ENCODE results near the gene SPOUT1.
"Not testable (repeated sequence)": the region's sequence is repeated elsewhere in the genome, so short reads cannot be mapped to it uniquely, and the experiment has no call there.

SPOUT1 gene

DNA sequence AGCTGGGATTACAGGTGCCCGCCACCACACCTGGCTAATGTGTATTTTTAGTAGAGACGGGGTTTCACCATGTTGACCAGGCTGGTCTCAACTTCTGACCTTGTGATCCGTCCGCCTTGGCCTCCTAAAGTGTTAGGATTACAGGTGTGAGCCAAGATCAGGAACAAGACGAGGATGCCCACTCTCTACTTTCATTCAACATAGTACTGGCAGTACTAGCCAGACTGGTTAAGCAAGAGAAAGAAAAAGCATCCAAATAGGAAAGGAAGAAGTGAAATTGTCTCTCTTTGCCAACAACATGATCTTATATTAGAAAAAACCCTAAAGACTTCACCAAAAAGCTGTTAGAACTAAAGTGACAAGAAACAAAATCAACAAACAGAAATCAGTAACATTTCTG lies 18.7 kb downstream of the SPOUT1 start:
- no peak overlapping the region for H3K4me3 ChIP-seq (ENCODE audit: low read depth, low read length)

GRCh38 chr9:128809831-128810230 lies 19.8 kb downstream of the SPOUT1 start:
- no peak overlapping the region for H3K4me3 ChIP-seq (ENCODE audit: low read depth, low read length)

DNA sequence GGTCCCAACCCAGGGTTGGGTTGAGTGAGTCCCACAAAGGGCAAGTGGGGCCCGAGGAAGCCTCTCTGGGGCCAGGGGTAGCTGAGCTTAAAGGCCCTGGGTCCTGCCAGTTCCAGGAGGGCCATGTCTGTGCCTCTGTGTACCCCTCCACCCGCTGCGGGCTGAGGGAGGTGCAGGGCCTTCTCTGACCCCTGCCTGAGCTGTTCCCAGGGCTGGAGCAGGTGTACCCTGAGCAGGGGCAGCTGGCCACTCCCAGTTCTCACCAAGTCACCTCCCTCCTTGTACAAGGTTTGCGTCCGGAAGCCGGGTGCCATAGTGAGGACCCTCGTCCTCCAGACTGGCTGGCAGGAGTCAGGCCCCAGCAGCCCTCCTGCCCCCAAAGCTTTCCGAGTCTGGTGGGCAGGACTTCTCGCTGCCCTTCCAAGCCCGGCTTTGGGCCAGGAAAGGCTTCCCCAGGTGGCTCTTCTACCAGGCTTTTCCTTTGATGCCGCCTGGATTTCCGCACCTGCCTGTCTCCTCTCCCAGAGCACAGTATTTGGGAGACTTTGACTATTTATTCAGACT lies 20.5 kb downstream of the SPOUT1 start:
- H3K4me3 ChIP-seq (ENCODE audit: low read depth, low read length) = no peak overlapping the region

- H3K4me3 ChIP-seq (ENCODE audit: low read depth, low read length) = no peak overlapping the region
These were observed 21.1 kb downstream of the SPOUT1 start for GRCh38 chr9:128808543-128808942.

DNA sequence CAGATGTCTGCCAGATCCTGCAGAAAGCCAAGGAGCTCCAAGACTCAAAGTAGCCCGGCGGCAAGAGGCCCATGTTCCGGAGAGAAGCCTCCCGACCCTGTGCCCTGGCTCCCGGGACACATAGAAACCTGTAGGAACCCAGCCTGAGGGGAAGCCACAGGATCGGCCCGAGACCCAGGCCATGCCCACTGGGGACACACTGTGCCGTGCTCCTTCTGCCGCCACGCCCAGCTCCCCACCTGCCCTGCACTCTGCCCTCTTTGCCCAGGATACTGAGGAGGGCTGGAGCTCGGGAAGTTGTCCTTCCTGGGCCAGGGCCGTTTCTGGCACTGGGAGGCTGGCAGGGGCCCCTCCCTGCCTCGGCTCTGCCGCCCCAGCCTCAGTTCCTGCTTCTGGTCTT lies 21.8 kb downstream of the SPOUT1 start:
- H3K4me3 ChIP-seq (ENCODE audit: low read depth, low read length) = no peak overlapping the region

GRCh38 chr9:128805661-128806060 lies 23.9 kb downstream of the SPOUT1 start:
- H3K4me3 ChIP-seq (ENCODE audit: low read depth, low read length) = no peak overlapping the region

- H3K4me3 ChIP-seq (ENCODE audit: low read depth, low read length) = no peak overlapping the region
These were observed 27.1 kb downstream of the SPOUT1 start for GRCh38 chr9:128802482-128802881.

- H3K4me3 ChIP-seq (ENCODE audit: low read depth, low read length) = no peak overlapping the region
These were observed 29.5 kb downstream of the SPOUT1 start for GRCh38 chr9:128800061-128800460.

GRCh38 chr9:128798896-128799295 lies 30.7 kb downstream of the SPOUT1 start:
- no peak overlapping the region for H3K4me3 ChIP-seq (ENCODE audit: low read depth, low read length)

GRCh38 chr9:128794961-128795360 lies 34.6 kb downstream of the SPOUT1 start:
- H3K4me3 ChIP-seq (ENCODE audit: low read depth, low read length) = not testable (repeated sequence)

GRCh38 chr9:128792978-128793686 lies 36.5 kb downstream of the SPOUT1 start:
- no peak overlapping the region for H3K4me3 ChIP-seq (ENCODE audit: low read depth, low read length)

DNA sequence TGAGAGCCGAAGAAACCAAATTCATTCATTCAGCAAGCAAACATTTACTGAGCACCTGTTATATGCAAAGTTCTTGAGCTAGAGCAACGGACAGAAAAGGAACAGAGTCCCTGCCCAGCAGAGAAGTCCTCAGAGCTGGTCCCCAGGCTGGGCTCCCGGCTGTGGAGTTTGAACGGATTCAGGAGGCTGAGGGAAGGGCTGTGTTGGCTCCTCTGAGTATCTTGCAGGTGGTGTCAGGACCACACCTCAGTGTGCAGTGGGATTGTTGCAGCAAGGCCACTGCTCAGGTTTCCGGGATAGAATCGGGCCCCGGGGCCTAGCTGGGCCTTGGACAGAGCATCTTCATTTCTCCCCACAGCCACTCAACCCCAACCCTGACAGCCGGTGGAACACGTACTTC lies 37.5 kb downstream of the SPOUT1 start:
- H3K4me3 ChIP-seq (ENCODE audit: low read depth, low read length) = no peak overlapping the region

DNA sequence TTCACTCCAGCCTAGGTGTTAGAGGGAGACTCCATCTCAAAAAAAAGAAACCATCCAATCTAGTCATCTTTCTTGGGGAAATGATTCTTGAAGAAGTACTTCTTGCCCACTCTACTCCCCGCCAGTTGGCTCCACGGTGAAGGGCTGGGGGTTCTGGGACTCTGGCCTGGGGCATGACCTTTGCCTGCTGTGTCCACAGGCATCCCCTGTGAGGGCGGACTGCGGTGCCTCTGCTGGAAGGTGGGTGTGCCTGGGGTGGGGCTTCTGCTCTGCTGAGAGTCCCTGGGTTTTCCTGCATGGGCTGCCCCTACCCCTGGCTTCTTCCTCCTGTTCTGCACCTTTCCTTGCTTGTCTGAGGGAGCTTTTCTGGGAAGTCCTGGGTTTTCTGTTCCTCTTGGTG lies 39.1 kb downstream of the SPOUT1 start:
- H3K4me3 ChIP-seq (ENCODE audit: low read depth, low read length) = no peak overlapping the region

DNA sequence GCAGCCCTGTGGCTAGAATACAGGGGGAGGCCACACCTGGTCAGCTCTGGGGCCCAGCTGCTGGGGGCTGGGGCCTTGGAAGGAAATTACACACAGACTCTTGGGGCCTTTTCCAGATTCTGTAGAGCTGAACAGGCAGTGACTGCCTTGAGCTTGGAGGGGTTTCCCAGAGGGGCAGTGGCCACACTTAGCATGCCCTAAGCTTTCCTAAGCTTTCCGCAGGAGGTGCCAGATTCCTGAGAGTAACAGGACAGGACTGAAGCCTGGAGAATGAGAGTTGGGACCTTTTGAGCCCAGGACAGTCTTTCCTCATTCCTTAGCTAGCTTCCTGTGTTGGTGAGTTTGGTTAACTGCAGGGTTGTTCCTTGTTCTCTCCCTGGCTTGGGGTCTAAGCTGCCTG lies 41.1 kb downstream of the SPOUT1 start:
- H3K4me3 ChIP-seq (ENCODE audit: low read depth, low read length) = no peak overlapping the region

- peak overlapping the region; percentile 82 for H3K4me3 ChIP-seq (ENCODE audit: low read depth, low read length)
These were observed 41.9 kb downstream of the SPOUT1 start for GRCh38 chr9:128787659-128788058.

DNA sequence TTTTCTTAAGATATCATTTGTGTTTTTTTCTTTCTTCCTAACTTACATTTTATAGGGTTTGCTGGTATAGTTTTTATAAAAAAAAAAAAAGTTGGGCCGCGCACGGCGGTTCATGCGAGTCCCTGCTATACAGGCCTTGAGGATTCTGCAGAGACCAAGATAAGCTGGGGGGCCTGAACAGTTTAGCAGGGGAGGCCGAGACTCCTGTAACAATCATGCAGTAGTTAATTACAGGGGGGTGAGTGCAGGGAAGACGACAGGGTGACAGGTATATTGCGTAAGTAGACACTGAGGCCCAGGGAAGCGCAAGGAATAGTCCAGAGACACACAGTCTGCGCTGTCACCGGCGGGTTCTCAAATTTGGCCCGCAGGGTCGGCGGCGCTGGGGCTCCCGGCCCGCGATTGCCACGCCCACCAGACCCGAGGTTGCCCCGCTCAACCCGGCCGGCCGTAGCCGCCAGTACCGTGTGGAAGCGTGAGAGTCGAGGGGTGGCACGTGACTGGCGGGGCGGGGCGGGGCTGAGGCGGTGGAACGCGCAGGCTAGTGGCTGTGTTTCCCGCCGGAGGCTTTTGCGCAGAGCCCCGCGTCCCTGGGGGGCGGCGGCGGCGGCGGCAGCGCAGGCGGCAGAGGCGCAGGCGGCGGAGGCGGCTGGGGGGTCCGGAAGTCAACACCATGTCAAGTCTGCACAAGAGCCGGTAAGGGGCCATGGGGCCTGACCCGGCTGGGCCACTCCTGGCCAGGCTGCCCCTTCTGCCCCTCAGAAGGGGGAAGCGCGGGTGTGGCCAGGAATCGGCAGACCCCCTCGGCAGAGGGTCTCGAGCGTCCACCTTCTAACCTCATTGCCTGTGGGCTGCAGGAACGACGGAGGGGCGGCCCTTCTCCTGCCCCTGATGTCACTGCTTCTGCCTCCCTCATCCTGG lies 42.7 kb downstream of the SPOUT1 start, which contains the start of gene TBC1D13:
TSS of gene TBC1D13 (plus strand) at position 573 of the 921 bp plus-strand sequence. CDS start at position 674, 101 bp downstream.
- H3K4me3 ChIP-seq (ENCODE audit: low read depth, low read length) = peak within 1 kb of the TSS; percentile 82

DNA sequence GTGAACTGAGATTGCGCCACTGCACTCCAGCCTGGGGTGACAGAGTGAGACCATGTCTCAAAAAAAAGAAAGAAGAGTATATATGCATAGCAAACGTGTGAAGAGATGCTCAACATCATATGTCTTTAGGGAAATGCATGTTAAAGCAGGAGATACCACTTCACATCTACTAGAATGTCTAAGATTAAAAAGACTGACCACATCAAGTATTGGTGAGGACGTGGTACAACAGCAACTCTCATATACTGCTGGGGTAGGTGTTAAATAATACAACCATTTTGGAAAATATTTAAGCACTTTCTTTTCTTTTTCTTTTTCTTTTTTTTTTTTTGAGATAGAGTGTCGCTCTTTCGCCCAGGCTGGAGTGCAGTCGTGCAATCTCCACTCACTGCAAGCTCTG lies 44.2 kb downstream of the SPOUT1 start:
- no peak overlapping the region for H3K4me3 ChIP-seq (ENCODE audit: low read depth, low read length)

DNA sequence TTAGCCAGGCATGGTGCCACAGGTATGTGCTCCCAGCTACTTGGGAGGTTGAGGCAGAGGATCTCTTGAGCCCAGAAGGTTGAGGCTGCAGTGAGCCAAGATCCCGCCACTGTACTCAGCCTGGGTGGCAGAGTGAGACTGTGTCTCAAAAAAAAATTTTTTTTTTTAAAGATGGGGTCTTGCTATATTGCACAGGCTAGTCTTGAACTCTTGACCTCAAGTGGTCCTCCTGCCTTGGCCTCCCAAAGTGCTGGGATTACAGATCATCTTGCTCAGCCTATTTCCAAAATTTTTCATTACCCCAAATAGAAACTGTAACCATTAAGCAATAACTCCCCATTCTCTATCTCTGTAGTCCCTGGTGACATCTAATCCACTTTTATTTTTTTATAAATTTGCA lies 46.9 kb downstream of the SPOUT1 start:
- no peak overlapping the region for H3K4me3 ChIP-seq (ENCODE audit: low read depth, low read length)

DNA sequence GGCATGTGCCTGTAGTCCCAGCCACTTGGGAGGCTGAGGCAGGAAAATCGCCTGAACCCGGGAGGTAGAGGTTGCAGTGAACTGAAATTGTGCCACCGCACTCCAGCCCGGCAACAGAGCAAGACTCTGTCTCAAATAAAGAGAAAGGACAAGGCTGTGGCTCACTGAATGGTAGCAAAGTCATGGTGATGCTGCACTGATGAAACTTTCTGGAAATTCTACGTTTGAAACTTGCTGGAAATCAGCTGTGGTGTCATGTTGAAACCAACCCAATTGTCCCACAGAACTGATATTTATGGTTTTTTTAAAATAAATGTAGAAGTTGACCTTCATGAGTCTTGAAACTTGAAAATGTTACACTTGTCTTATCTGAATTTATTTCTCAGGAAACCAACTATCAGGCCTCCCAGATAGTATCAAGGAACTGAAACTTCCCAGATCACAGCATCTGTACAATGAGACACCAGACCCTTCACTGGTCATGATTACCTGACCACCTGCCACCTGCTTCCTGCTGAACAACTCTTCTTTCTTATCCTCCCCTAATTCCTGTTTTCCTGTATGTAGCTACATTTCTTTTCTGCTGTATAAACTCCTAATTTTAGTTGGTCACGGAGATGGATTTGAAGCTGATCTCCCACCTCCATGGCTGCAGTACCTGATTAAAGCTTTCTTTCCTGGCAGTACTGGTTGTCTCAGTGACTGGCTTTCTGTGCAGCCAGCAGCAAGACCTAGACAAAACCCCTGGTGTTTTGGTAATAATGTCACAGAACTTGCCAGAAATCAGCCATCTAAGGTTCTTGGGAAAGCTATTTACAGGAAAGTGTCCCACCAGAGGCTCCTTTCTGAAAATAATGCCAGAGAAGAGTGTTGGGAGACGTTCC lies 48.2 kb downstream of the SPOUT1 start:
- H3K4me3 ChIP-seq (ENCODE audit: low read depth, low read length) = no peak overlapping the region

- not testable (repeated sequence) for H3K4me3 ChIP-seq (ENCODE audit: low read depth, low read length)
These were observed 49.5 kb downstream of the SPOUT1 start for GRCh38 chr9:128780093-128780492.

DNA sequence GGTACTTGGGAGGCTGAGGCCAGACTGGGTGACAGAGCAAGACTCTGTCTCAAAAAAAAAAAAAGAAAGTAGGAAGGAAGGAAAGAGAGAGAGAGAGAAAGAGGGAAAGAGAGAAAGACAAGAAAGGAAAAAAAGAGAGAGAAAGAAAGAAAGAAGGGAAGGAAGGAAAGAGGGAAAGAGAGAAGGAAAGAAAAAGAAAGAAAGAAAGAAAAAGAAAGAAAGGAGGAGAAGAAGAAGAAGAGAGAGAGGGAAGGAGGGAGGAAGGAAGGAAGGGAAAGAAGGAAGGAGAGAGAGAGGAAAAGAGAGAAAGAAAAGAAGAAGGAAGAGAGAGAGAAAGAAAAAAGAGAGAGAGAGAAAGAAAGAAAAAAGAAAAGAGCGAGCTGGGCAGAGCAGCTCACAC lies 54.8 kb downstream of the SPOUT1 start:
- H3K4me3 ChIP-seq (ENCODE audit: low read depth, low read length) = no peak overlapping the region
